Astrocyte of the spinal cord (primary cell): ENCODE measurements around the gene ANTXR1.
A peak's percentile ranks its signal among the peaks of the same experiment; 100 is the strongest.

ENCODE experiments used
- DNase-seq: peaks from one replicate; pipeline ENCODE4 v3.0.0; 2011; ENCODE audit warnings: low read depth, low spot score
- H3K4me3 ChIP-seq: 2 replicates; pipeline ENCODE4 v1.5.1; 2011; ENCODE audit warnings: low read depth, mild to moderate bottlenecking, low read length, moderate library complexity
- CTCF ChIP-seq: IDR thresholded peaks from 2 replicates; pipeline ENCODE4 v1.5.1; 2012; ENCODE audit warnings: low read depth, mild to moderate bottlenecking, low read length, inconsistent platforms
- in situ Hi-C: cut with HindIII; loops from 2 replicates; pipeline ENCODE4 v1.10.0; 2017; ENCODE audit warnings: low sequenced_read_pairs

Gene ANTXR1

GRCh38 chr2:69113627-69114026 lies 100.6 kb downstream of the ANTXR1 start:
- in situ Hi-C loops, result no loop called here
- H3K4me3 ChIP-seq, result no peak overlapping the region
- DNase-seq, result no peak
- no peak for TF ChIP-seq CTCF

- H3K4me3 ChIP-seq, result no peak overlapping the region
- TF ChIP-seq CTCF, result no peak
- DNase-seq, result no peak
- in situ Hi-C loops, result no loop called here
Observed at GRCh38 chr2:69114534-69114933, 101.6 kb downstream of the ANTXR1 start.

- in situ Hi-C loops, result no loop called here
- H3K4me3 ChIP-seq, result no peak overlapping the region
- TF ChIP-seq CTCF, result no peak
- no peak for DNase-seq
Observed at GRCh38 chr2:69116438-69116837, 103.5 kb downstream of the ANTXR1 start.

- no peak overlapping the region for H3K4me3 ChIP-seq
- no peak for TF ChIP-seq CTCF
- DNase-seq, result peak; percentile 83
Observed at GRCh38 chr2:69118609-69119008, 105.6 kb downstream of the ANTXR1 start.

GRCh38 chr2:69119104-69119894 lies 106.3 kb downstream of the ANTXR1 start:
- no peak for TF ChIP-seq CTCF

More at GRCh38 chr2:69118609-69119008, 105.6 kb downstream of the ANTXR1 start:
- in situ Hi-C loops, result no loop called here

GRCh38 chr2:69122271-69122670 lies 109.3 kb downstream of the ANTXR1 start:
- in situ Hi-C loops, result no loop called here
- TF ChIP-seq CTCF, result no peak
- H3K4me3 ChIP-seq, result no peak overlapping the region
- DNase-seq, result peak; percentile 83

More at GRCh38 chr2:69119104-69119894, 106.3 kb downstream of the ANTXR1 start:
- H3K4me3 ChIP-seq, result no peak overlapping the region
- in situ Hi-C loops, result no loop called here
- DNase-seq, result no peak
